ENCODE measurements around the gene CDC42EP3.
A peak's percentile ranks its signal among the peaks of the same experiment; 100 is the strongest.

Gene CDC42EP3

DNA sequence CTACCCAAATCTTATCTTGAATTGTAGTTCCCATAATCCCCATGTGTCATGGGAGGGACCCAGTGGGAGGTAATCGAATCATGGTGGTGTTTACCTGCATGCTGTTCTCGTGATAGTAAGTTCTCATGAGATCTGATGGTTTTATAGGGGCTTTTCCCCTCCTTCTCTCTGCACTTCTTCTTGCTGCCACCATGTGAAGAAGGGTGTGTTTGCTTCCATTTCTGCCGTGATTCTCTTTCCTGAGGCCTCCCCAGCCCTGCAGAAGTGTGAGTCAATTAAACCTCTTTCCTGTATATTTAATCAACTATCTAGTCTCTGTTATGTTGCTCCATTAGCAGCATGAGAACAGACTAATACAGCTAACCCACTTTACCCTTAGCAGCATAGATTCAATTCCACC is 37.6 kb downstream of the CDC42EP3 start:
- DNase-seq, result no peak

DNA sequence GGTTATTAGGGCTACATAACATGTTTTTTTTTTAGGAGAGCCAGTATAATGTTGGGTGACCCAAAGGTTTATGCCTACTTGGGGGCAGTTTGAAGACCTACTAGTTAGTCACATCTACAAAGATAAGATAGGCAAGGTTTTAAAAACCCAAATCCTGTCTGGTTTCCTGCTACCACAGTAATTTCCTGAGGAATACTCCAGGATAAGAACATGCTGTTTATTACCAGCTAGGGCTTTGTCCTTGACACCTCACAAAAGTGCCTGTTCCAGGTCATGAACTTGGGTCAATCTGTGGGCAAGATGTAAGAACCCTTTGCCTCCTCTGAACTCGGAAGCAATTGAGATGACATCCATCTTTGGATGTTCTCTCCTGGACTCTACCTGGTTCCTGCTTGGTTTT is 38.2 kb downstream of the CDC42EP3 start:
- no peak for DNase-seq

DNA sequence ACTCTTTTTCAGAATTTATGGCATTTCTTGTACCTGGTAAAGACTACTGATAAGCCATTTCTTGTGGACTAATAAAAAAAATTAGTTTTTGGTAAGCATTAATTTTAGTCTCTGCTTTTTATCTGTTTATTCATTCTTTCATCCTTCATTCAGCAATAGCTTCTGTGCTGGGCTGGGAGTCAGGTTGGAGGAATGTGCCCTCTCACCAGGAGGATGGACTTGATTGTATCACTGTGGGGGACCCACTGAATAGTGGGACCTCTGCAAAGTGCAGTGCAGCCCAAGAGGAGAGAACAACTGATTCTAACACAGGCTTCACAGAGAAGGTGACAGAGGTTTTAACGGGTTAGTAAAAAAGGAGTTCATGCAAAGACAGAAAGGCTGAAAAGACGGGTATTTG is 39.1 kb downstream of the CDC42EP3 start:
- DNase-seq, result no peak

DNA sequence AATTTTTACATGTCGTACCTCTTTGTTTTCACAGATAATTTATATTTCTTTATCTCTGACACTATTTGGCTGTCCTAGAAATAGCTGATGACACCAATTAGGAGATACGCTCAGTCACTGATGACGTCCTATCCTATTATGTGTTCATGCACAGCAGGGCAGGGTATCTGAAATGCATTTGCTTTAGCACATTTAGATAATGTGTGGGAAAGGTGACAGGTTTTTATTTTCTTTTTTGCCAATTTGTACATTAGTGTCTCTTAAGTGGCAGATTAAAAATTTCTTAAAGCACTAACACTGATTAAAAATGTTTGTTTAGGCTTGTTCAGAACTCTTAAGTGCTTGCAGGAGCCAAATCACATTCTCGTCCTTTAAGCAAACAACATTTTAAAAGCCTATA is 39.7 kb downstream of the CDC42EP3 start:
- no peak for DNase-seq

DNA sequence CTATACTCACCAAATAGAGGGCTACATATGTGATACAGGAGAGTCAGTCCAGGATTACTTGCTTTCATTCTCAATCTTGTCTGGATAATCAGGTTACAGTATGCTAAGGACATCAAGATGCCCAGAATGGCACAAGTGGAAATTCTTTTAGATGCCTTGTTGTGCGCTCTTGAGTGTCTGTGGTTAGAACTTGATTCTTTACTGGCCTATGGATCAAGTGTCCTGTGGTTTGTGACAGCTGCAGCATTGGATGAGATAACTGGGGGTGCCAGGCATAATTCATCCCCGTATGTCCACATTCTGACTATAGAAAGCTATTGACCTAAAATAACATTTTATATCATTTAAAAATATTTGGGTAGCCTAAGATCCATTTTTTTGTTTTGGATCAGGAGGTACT is 40.1 kb downstream of the CDC42EP3 start:
- no peak for DNase-seq

DNA sequence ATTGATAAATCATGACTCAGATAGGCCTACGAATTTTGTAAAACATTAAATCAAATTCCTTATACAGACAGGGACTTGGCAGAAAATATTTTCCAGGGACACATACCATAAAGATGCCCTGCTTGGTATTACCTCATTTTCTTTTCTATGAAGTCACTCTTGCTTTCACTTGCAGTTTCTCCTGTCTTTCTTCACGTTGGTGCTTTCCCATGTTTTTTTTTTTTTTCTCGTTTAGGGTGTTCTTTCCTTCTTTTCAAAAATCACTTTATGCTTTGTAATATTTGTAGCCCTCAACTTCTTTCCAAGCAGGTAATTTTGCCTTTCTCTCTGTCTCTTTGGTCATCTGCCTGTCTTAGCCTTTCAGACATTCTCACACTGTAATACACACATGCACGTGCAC is 40.7 kb downstream of the CDC42EP3 start:
- DNase-seq, result no peak

DNA sequence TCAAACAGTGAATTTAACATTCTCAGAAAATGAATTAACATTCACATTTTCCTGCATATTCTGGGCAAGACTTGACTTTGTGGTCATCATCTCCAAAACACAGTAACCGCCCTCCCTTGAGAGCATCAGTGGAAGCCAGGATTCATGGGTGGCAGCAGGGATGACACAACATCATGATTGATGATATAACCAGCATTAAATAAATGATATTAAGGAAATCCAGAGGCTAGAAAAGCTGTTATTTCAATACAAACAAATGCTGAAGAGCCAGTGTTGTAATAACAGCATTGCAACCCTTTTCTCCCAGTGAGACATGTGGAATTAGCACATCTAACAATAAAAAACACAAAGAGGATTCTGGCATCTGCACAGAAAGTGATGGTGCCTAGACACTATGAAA is 41.1 kb downstream of the CDC42EP3 start:
- no peak for DNase-seq

DNA sequence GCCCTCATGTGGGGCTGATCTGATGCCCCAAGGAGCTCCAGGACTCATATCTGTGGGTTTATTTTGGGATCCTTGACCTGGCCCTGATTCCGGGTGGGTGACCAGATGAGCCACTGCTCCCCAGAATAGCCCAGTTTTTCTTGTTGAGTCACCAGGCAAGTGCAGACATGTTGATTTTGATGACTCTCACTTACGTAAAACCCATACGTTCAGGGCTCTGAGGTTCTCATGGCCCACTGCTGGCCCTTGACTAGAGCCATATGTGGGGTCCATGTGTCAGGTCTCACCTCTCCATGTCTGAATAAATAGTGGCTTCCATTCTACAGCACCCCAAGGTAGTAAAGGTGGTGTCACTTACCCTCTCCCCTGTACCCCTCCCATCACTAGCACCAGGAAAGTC is 41.9 kb downstream of the CDC42EP3 start:
- DNase-seq, result no peak

DNA sequence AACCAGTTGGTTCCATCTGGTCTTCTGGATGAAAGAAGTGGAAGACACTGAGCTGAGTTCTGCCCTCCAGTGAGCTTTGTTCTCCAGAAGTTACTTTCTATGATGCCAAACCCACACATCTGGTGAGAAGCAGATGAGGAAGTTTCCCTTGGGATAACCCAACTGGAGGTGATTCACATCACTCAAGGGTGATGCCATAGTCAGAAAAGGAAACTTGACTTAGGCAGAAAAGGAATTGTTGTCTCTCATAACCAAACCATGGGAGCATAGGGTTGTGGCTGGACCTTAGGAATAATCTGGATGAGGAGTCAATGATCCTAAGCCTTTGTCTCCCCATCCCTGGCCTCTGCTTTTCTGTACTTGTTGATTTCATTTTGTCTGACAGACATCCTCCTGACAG is 43.7 kb downstream of the CDC42EP3 start:
- no peak for DNase-seq

DNA sequence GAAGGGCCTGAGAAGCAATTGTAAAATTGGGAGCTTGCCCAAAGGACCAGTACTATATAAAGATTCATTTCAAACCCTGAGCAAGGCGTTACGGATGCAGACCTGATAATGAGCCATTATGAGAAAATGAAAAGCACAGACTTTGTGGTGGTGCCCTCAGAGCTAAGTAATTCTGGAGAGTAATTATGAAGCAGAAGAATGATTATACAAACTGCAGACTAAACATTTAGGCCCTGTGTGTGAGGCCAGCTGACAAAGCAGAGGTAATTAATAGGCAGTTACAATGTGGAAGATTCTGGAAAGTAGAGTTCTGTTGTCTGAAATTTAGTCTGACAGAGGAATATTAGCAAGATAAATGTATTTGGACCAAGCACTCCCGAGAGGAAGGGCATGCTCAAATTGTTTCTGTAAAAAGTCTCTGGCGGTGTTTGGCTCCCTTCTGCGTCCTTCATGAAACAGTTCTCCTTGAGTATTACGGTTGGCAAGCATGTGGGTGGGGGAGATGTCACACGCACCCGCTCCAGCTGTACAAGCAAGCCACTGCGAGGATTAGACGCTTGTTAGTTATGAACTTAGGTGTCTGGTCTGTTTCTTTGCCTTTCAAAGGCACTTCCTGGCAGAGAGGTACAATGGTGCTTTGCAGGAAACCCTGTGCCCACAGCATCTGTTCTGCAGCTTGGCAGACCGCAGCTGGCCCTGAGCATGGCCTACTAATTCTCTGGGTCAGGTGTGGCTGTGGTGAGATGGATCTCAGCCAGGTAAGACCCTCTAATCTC is 45.5 kb downstream of the CDC42EP3 start:
- peak; percentile 45 for DNase-seq

DNA sequence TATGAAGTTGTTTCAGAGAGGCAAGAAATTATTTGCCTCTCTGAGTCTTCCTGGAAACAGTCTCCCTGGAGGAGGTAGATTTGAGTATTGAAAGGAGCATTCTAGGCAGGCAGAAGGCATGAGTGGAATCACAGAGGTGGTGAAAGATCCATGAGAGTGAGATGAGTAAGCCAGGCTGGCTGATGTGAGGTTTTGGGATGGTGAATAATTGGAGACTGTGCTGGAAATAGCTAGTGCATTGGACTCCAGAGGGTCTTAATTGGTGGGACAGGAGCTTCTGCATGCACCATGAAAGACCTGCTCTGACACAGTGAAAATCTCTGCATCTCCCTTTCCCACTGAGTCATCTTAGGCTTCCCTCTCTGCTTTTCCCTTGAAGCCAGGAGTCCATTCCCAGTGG is 46.3 kb downstream of the CDC42EP3 start:
- DNase-seq, result no peak

DNA sequence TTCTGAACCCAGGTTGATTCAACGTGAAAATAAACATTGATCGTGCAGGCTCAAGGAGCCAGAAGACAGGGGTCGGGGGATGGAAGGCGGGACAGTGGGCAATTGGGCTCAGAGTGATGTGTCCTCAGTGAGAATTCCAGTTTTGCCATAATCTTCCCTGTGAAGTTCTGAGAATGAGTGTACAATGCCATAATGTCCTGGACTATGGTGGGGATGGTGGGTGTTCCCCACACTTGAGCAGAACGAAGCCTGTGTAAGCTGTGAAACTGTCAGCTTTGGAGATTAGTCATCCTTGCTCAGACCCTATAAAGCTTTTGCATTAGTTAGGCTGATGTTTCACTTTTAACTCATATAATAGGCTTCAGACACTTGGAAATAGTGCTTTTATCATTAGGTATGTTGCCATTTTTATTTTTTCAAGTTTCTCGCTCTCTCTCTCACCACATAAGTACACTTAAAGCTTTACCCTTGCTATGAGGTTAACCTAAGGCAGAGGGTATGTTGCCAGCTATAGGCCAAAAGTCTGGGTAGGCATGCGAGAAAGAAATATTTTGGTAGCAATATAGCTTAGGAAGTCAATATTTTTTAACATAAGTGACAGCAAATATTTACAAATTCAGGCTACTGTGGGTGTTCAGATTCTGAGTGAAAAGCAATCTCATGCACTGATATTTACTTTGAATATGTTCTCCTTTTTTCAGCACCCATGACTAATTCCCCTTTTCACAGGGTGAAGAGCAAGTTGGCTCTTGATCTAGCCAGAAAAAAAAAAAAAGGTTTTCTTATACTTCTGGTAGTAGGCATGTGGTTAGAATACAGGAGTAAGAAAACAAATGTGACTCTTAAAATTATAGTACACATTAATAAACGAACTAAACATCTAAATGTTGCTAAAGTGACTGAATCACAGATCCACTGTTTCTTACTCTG is 47.2 kb downstream of the CDC42EP3 start:
- DNase-seq, result no peak

DNA sequence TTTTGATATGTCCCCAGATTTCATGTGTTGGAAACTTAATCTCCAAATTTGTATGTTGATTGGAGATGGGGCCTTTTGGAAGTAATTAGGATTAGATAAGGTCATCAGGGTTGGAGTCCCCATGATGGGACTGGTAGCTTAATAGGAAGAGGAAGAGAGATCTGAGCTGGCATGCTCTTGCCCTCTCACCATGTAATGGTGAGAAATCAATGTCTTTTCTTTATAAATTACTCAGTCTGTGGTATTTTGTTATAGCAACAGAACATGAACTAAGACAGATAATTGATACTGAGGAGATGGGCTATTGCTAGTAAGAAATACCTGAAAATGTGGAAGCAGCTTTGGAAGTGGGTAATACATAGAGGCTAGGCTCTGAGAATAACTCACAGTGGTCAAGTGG is 48.0 kb downstream of the CDC42EP3 start:
- no peak for DNase-seq

DNA sequence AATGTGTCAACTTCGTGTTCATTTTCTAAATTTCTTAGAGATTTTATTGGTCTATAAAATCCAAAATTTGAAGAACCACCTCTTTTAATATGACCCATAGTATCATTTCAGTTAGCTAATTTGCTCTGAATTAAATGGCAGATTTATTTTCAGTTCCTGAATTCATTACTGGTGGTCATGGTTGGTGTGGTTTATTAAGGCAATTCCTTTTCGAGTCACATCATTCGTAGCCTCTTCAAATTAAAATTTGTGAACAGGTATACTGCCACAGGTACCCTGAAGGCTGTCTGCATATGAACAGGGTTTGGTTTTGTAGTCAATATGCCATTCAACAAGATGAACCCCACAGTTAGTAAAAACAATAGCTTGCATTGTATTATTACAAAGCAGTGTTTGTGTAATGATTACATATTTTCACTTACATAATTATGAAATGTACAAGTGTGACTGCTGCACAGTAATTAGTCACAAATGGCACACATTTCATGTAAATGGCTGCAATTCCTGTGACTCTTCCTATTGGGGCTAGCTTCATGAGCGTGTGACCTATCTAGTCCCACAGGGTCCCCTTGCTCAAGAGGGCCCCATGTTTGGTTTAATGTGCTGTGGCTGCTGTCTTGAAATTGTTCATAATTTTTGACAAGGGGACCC is 48.9 kb downstream of the CDC42EP3 start:
- no peak for DNase-seq

DNA sequence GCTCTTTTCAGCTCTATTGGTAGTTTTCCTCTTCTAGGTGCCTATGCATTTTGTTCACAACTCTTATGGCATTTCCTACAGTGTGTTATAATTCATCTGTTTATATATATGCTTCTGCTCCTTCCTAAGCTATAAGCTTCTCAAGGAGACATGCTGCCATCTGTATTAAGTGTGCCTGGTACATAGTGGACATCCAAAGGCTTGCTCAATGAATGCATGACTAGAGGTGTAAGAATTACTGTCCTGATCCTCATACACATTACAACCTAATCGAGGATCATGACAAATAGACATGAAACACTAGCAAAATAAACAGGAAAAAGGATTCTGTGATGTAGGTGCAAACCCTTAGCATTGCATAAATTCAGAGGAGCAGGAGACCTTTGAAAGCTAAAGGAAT is 50.2 kb downstream of the CDC42EP3 start:
- no peak for DNase-seq

DNA sequence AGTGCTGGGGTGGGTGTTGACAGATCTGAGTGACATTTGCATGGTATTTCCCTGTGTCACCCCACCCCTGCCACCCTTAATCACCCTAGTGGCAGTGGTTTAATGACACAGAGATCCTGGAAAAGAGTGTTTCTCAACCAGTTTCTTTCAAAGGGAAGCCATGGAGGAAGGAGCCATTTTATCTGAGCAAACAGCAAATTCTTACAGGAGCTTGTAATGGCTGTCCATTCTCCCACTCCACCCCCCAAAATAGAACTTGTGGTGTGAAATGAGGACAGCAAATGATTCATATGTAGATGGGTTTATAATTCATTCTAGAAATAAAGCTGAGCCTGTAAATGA is 51.5 kb downstream of the CDC42EP3 start:
- no peak for DNase-seq

DNA sequence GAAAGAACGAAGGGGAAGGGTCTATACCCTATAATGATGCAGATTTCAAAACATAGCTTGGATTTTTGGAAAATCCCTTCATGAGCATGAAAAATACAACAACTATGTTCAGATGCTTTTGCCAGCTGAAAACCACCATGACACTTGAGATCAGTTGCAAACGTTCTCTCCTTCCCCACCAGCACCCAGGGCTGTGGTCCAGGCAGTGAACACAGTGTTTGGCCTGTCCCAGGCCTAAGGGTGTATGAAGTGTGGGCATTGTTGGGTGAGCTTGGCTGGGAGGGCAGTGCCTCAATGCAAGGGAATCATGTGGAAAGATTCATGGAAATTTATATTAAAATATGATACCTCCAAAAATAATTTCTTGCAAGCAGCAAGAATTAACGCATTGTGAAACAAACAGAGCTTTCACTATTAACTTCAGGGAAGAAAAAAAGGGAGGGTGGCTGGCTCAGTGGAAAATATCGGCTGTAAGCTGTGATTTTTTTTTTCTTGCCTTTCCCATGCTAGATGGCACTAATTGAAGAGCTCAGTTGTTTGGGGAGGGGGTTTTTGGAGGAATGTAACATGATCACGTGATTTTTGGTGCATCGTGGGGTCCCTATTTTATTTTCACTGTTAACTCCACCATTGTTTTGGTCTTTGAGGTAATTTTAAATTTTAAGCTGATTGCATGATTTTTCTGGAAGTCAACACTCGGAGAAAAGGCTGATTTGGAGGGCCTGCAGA is 52.0 kb downstream of the CDC42EP3 start:
- no peak for DNase-seq

DNA sequence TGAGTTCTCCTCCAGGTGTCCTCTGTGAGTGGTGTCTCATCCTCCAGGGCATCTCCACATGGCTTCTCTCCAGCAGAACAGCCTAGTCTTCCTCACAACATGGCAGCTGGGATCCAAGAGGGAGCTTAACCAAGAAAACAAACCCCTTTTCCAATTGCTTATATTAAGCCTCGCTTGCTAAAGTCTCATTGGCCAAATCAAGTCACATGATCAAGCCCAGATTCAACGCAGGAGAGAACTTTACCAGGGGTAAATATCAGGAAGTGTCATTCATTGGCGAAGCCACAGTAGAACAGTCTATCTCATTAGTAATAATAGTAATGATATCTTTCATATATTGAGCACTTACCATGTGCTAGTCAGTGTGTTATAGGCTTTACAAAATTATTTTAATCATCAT is 53.1 kb downstream of the CDC42EP3 start:
- DNase-seq, result no peak

DNA sequence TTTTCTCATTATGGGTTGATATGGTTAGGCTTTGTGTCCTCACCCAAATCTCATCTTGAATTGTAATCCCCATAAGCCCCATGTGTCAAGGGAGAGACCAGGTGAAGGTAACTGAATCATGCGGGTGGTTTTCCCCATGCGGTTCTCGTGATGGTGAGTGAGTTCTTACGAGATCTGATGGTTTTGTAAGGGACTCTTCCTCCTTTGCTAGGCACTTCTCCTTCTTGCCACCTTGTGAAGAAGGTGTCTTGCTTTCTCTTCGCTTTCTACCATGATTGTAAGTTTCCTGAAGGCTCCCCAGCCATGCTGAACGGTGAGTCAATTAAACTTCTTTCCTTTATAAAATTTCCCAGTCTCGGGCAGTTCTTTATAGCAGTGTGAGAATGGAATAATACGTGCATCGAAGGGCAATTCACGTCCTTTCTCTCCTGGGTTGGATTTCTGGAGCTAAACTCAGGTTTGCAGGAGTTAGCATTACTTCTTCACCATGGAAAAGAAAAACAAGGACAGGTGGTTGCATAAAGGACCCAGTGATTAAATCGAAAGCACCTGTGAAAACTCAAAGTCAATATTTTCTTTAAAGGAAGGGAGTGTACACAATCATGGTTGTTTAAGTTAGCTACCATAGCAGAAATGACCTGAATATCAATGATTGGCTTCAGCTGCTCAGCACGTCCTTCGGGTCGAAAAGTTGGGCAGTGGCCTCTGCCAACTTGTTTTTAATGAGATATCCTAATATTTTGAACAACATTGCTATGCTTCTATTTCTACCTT is 54.1 kb downstream of the CDC42EP3 start:
- no peak for DNase-seq

DNA sequence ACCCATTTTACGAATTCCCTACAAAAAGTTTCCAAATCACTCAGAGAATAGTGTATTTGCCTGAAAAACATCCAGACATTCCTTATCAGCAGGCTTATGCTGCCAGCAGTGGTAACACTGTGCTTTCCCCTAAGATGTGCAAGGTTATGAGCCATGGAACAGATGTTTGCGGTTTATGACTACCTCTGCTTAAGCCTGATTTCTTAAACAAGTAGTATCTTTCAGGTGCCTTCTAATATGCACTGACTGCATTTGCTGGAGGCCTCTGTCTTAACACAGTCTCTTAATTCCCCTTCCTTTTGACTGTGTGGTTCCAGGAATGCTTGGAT is 54.8 kb downstream of the CDC42EP3 start:
- DNase-seq, result no peak

DNA sequence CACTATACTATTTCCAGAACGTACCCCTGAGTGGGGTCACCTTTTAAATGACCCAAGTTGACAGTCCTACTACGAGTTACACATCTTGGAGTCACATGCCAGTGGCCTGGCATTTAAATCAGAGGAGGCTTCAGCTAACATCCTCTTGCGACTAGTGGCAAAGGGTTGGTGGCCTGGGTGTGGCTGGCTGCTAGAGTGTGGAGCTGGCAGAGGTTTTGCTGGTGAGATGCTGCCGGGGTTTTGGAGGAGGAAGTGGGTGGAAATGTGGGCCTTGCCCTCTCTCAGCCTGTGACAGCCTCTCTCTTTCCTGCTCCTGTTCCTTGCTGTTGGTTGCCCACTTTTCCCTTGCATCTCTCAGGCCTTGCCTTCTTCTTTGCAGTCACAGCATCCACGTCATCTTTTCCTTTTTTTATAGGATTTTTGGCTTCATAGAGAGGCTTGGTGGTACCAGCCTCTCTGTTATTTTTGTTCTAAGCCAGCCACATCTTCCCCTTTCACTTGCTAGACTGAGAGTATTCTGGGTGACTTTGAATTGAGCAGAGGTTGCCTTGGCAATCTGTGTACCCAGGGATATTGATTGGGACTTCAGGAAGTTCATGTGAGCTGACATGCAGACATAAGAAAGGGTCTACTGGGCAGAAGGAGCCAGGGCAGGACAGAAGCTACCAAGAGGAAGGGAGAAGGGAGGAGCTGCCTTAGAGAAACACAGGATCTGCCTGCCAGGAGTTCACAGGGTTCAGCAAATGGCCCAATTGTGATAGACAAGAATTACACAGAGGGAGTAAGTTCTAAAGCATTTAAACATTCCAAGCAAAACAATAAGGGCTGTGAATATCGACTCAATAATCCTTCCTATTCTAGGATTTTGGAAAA is 55.4 kb downstream of the CDC42EP3 start:
- DNase-seq, result no peak
